NT2/D1 (cell line): ENCODE data around the gene HPRT1.
A peak's percentile ranks its signal among the peaks of the same experiment; 100 is the strongest.
"Not testable (repeated sequence)": the region's sequence is repeated elsewhere in the genome, so short reads cannot be mapped to it uniquely, and the experiment has no call there.

ENCODE experiments used
- DNase-seq: peaks from one replicate; pipeline ENCODE4 v3.0.0-alpha.2; 2011; ENCODE audit warnings: low read depth, low spot score
- H3K27me3 ChIP-seq: 2 replicates; pipeline ENCODE4 v1.6.0; 2011; ENCODE audit warnings: mild to moderate bottlenecking; ENCODE audit not compliant: insufficient read length, insufficient read depth
- H3K36me3 ChIP-seq: 2 replicates; pipeline ENCODE4 v1.6.1; 2011; ENCODE audit warnings: mild to moderate bottlenecking, low read length, mixed read lengths; ENCODE audit not compliant: insufficient read depth, insufficient read length
- H3K4me1 ChIP-seq: 2 replicates; pipeline ENCODE4 v1.5.1; 2011; ENCODE audit not compliant: insufficient read depth, insufficient read length
- H3K4me3 ChIP-seq: 2 replicates; pipeline ENCODE4 v1.5.1; 2011; ENCODE audit warnings: low read depth; ENCODE audit not compliant: insufficient read length
- H3K9ac ChIP-seq: 2 replicates; pipeline ENCODE4 v1.6.0; 2011; ENCODE audit warnings: low read depth; ENCODE audit not compliant: insufficient read length
- H3K9me3 ChIP-seq: 2 replicates; pipeline ENCODE4 v1.5.1; 2011; ENCODE audit warnings: mild to moderate bottlenecking, low read length; ENCODE audit not compliant: insufficient read depth
- SUZ12 ChIP-seq: IDR thresholded peaks from 2 replicates; pipeline ENCODE4 v1.6.1; 2011; ENCODE audit not compliant: insufficient read length, insufficient read depth; ENCODE audit errors: extremely low read depth
- YY1 ChIP-seq: IDR thresholded peaks from 2 replicates; pipeline ENCODE4 v1.6.1; 2011; ENCODE audit not compliant: insufficient read length, insufficient read depth
- ZNF274 ChIP-seq: IDR thresholded peaks from 2 replicates; pipeline ENCODE4 v1.6.1; 2011; ENCODE audit warnings: mild to moderate bottlenecking, low read depth, low read length

HPRT1 gene

GRCh38 chrX:134459683-134460004, 321 bp upstream of the HPRT1 start:
- Histone ChIP-seq H3K4me3 (no peak overlapping the region), H3K36me3 (no peaks in the 10 kb centered on the region), H3K4me1 (no peaks in the 10 kb centered on the region), H3K27me3 (no peaks in the 10 kb centered on the region), H3K9ac (no peak overlapping the region), H3K9me3 (no peaks in the 10 kb centered on the region)
- TF ChIP-seq SUZ12 (no peak), YY1 (no peak), ZNF274 (no peak)
- DNase-seq = peak; percentile 3

DNA sequence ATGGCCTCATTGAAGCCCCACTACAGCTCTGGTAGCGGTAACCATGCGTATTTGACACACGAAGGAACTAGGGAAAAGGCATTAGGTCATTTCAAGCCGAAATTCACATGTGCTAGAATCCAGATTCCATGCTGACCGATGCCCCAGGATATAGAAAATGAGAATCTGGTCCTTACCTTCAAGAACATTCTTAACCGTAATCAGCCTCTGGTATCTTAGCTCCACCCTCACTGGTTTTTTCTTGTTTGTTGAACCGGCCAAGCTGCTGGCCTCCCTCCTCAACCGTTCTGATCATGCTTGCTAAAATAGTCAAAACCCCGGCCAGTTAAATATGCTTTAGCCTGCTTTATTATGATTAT, 876 bp downstream of the HPRT1 start:
- Histone ChIP-seq H3K4me3 (peak overlapping the region; percentile 43), H3K9me3 (no peaks in the 10 kb centered on the region), H3K4me1 (no peaks in the 10 kb centered on the region), H3K36me3 (no peaks in the 10 kb centered on the region), H3K27me3 (no peaks in the 10 kb centered on the region), H3K9ac (peak overlapping the region; percentile 32)
- no peak for TF ChIP-seq YY1
- no peak for TF ChIP-seq ZNF274
- no peak for TF ChIP-seq SUZ12
- DNase-seq = no peak

DNA sequence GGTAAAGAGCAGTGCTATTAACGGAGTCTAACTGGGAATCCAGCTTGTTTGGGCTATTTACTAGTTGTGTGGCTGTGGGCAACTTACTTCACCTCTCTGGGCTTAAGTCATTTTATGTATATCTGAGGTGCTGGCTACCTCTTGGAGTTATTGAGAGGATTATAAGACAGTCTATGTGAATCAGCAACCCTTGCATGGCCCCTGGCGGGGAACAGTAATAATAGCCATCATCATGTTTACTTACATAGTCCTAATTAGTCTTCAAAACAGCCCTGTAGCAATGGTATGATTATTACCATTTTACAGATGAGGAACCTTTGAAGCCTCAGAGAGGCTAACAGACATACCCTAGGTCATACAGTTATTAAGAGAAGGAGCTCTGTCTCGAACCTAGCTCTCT, 1.5 kb downstream of the HPRT1 start:
- no peak for TF ChIP-seq ZNF274
- no peak for TF ChIP-seq YY1
- no peak for TF ChIP-seq SUZ12
- no peak for DNase-seq
- Histone ChIP-seq H3K9ac (no peak overlapping the region), H3K27me3 (no peaks in the 10 kb centered on the region), H3K4me3 (peak overlapping the region; percentile 43), H3K36me3 (no peaks in the 10 kb centered on the region), H3K9me3 (no peaks in the 10 kb centered on the region), H3K4me1 (no peaks in the 10 kb centered on the region)

- no peaks in the 10 kb centered on the region for H3K36me3 ChIP-seq
- H3K9me3 ChIP-seq = no peaks in the 10 kb centered on the region
- no peak overlapping the region for H3K4me3 ChIP-seq
- DNase-seq = no peak
- H3K27me3 ChIP-seq = no peaks in the 10 kb centered on the region
- TF ChIP-seq SUZ12 (no peak), YY1 (no peak), ZNF274 (no peak)
- no peak overlapping the region for H3K9ac ChIP-seq
- no peaks in the 10 kb centered on the region for H3K4me1 ChIP-seq
These were observed 3.0 kb downstream of the HPRT1 start for GRCh38 chrX:134462927-134463326.

DNA sequence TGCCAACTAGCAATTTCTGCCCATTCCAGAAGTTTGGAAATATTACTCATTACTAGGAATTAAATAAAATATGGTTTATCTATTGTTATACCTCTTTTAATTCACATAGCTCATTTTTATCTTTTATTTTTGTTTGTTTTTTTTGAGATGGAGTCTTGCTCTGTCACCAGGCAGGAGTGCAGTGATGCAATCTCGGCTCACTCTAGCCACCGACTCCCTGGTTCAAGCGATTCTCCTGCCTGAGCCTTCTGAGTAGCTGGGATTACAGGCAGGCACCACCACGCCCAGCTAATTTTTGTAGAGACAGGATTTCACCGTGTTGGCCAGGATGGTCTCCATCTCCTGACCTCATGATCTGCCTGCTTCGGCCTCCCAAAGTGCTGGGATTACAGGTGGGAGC, 4.5 kb downstream of the HPRT1 start:
- not testable (repeated sequence) for H3K36me3 ChIP-seq, H3K27me3 ChIP-seq, DNase-seq, H3K9ac ChIP-seq, H3K4me3 ChIP-seq, H3K4me1 ChIP-seq, H3K9me3 ChIP-seq

GRCh38 chrX:134469486-134469885, 9.5 kb downstream of the HPRT1 start:
- Histone ChIP-seq H3K36me3 (peaks cover 5% of the 10 kb centered on the region), H3K4me3 (no peak overlapping the region), H3K9ac (no peak overlapping the region), H3K4me1 (no peaks in the 10 kb centered on the region), H3K9me3 (no peaks in the 10 kb centered on the region), H3K27me3 (no peaks in the 10 kb centered on the region)
- no peak for DNase-seq
- TF ChIP-seq SUZ12 = no peak
- TF ChIP-seq ZNF274 = no peak
- TF ChIP-seq YY1 = no peak

- Histone ChIP-seq H3K27me3 (no peaks in the 10 kb centered on the region), H3K4me3 (no peak overlapping the region), H3K9ac (no peak overlapping the region), H3K9me3 (no peaks in the 10 kb centered on the region), H3K36me3 (peaks cover 6% of the 10 kb centered on the region), H3K4me1 (no peaks in the 10 kb centered on the region)
- TF ChIP-seq YY1 = no peak
- DNase-seq = no peak
These were observed 10.0 kb downstream of the HPRT1 start for GRCh38 chrX:134470013-134470412.

DNA sequence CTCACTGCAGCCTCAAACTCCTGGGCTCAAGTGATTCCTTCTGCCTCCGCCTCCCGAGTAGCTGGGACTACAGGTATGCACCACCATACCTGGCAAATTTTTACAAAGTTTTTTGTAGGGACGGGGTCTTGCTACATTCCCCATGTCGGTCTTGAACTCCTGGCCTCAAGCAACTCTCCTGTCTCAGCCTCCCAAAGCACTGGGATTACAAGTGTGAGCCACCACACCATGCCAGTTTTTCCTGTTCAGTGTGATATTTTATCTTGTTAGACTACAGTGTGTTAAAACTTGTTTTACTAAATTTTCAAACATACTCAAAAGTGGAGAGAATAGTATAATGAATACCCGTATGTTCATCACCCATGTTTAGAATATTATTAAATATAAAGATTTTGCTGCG, 12.1 kb downstream of the HPRT1 start:
- Histone ChIP-seq H3K9ac (no peak overlapping the region), H3K9me3 (no peaks in the 10 kb centered on the region), H3K27me3 (no peaks in the 10 kb centered on the region), H3K4me3 (no peak overlapping the region), H3K36me3 (peaks cover 8% of the 10 kb centered on the region), H3K4me1 (no peaks in the 10 kb centered on the region)
- DNase-seq = no peak
- TF ChIP-seq SUZ12 = no peak
- no peak for TF ChIP-seq ZNF274
- no peak for TF ChIP-seq YY1
